Pancreas (tissue), 10 donors: ENCODE measurements around the gene HSPA4. TPM values are rescaled to one million over a fixed set of nuclear protein-coding genes. Genes with fewer than 3 reads are reported as not detected.

ENCODE experiments used
- ATAC-seq, 4 donors: fragments of 200-7000 bp; cut with Tn5 transposase; one replicate each; pipeline versions ENCODE4 v1.8.0 to v1.9.1; 2020; ENCODE audit warnings: mild to moderate bottlenecking in 4 of 4, moderate library complexity in 4 of 4
- DNase-seq, 6 donors: peaks; one replicate each; pipeline ENCODE4 v3.0.0-alpha.2; 2020
- FAIRE-seq: peaks from 2 replicates; lab custom pipeline; 2012; peaks lifted over from hg19 to GRCh38; lab: Jason Lieb, UNC
- H3K27ac ChIP-seq, 4 donors: fragments of 200-600 bp; sonication (generic); 1 replicate in 3 of 4; 2 replicates in 1 of 4; pipeline versions ENCODE4 v1.5.0 to v1.8.0; 2020
- H3K27me3 ChIP-seq, 4 donors: fragments of 200-600 bp; one replicate each; pipeline ENCODE4 v1.8.0; 2021
- H3K36me3 ChIP-seq, 3 donors: fragments of 200-600 bp; sonication (generic) in 1 of 3; one replicate each; pipeline versions ENCODE4 v1.5.0 to v1.8.0; 2020 to 2021
- H3K4me1 ChIP-seq, 3 donors: fragments of 200-600 bp; one replicate each; pipeline ENCODE4 v1.8.0; 2021
- H3K4me3 ChIP-seq, 4 donors: fragments of 200-600 bp; sonication (generic) in 2 of 4; one replicate each; pipeline versions ENCODE4 v1.5.0 to v1.8.0; 2020 to 2021
- H3K9me3 ChIP-seq, 4 donors: fragments of 200-600 bp; one replicate each; pipeline ENCODE4 v1.8.0; 2021
- CTCF ChIP-seq, 4 donors: fragments of 200-600 bp; sonication (generic) in 3 of 4; IDR thresholded peaks; one replicate each; pipeline versions ENCODE4 v1.5.0 to v1.8.0; 2021; ENCODE audit warnings: antibody characterized with exemption in 4 of 4
- WGBS, 2 donors: extraction: QIAGEN DNeasy Blood & Tissue Kit; methylation state at CpG; one replicate each; pipeline ENCODE4 v1.1.7; 2013; 5-methylcytosine and 5-hydroxymethylcytosine counted together
- intact Hi-C, 3 donors: fragments of 100-400 bp; cut with DNase I; formaldehyde crosslinking; loops; one replicate each; pipeline versions ENCODE4 v1.11.1 to v1.14.2; 2022
- polyA plus RNA-seq, 2 donors: library from polyadenylated mRNA; stranded (reverse); fragments of 200-250 nt; gene quantifications; one replicate each; pipeline ENCODE4 v1.2.3, GENCODE V29; 2013
- total RNA-seq, 6 donors: library from RNA; stranded (reverse); fragmentation: NEBNext Ultra II Directional in 4 of 6; extraction: Animal tissue kit (Norgen Biotek cat#: 25700) in 4 of 6; gene quantifications; one replicate each; pipeline versions ENCODE4 v1.2.1 to v1.2.4, GENCODE V29; 2021 to 2023
- donor health status: healthy with polysubstance abuse.
- donor health status: DM: no; HTN: no; CAD: no; lungs with moderate emphysema.
- donor health status: DM: no; HTN: no; CAD: no.
- donor health status: control.
- donor health status: control.
- donor health status: Bipolar disorder and iron deficiency.
- donor health status: DM: yes; HTN: yes; CAD: no.
- donor health status: DM: no; HTN: no; CAD: no.
- donor health status: DM: no; HTN: no; CAD: no.
- donor health status: DM: yes; HTN: yes; CAD: no.

The HSPA4 gene
- total and polyA plus RNA-seq, 8 donors: 21.3 to 44.0 (median 32.1) TPM

GRCh38 chr5:133054697-133055471, 3.1 kb downstream of the HSPA4 start:
- FAIRE-seq (no peak), ATAC-seq (no peak), DNase-seq (no peak)
- Histone ChIP-seq H3K4me3 (no peak overlapping the region), H3K4me1 (peaks cover 9 to 23% (median 10%) of the 10 kb centered on the region in 3 donors), H3K27me3 (no peaks in the 10 kb centered on the region), H3K36me3 (no peaks in the 10 kb centered on the region), H3K27ac (no peak overlapping the region), H3K9me3 (no peaks in the 10 kb centered on the region)
- 90 to 96% methylated on average over 7 of the region's 7 CpGs for WGBS, 2 donors
- no peak for TF ChIP-seq CTCF (IDR thresholded peaks at IDR 0.05)
- intact Hi-C loops: no loop called here

DNA sequence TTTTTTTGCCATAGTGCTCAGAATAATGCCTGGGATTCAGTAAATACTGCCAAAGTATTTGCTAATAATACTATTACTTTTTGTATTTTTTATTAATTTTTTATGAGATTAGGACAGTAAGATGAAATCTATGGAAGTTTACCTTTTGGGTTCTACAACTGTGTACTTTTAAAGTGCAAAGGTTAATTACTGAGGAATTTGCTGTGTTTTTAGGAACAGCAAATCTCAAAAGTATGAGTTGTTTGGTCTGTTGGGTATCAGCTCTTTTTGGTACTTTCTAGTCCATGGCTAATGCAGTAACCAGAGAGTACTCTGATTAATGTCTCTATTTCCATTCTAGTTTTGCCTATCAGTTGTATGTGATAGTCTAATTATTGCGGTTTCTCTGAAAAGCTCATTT, 5.1 kb downstream of the HSPA4 start:
- WGBS, 2 donors: 97% methylated on average over 1 of the region's 1 CpG
- FAIRE-seq: no peak
- peaks cover 5 to 11% (median 8%) of the 10 kb centered on the region in 3 donors for H3K4me1 ChIP-seq
- no peak overlapping the region for H3K4me3 ChIP-seq
- H3K36me3 ChIP-seq: no peaks in the 10 kb centered on the region
- no peak for TF ChIP-seq CTCF (IDR thresholded peaks at IDR 0.05)
- no peak for ATAC-seq
- intact Hi-C loops: no loop called here
- H3K27me3 ChIP-seq: no peaks in the 10 kb centered on the region
- no peak overlapping the region for H3K27ac ChIP-seq
- DNase-seq: no peak
- no peaks in the 10 kb centered on the region for H3K9me3 ChIP-seq

GRCh38 chr5:133059621-133060020, 7.8 kb downstream of the HSPA4 start:
- no peaks in the 10 kb centered on the region for H3K27me3 ChIP-seq
- FAIRE-seq (no peak), DNase-seq (no peak), ATAC-seq (no peak)
- H3K4me3 ChIP-seq: no peak overlapping the region
- H3K36me3 ChIP-seq: no peaks in the 10 kb centered on the region
- no peak for TF ChIP-seq CTCF (IDR thresholded peaks at IDR 0.05)
- no peaks in the 10 kb centered on the region for H3K9me3 ChIP-seq
- peaks cover 0 to 5% (median 3%) of the 10 kb centered on the region in 3 donors for H3K4me1 ChIP-seq
- no peak overlapping the region for H3K27ac ChIP-seq
- WGBS, 2 donors: 78 to 80% methylated on average over 3 of the region's 3 CpGs
- intact Hi-C loops: no loop called here

DNA sequence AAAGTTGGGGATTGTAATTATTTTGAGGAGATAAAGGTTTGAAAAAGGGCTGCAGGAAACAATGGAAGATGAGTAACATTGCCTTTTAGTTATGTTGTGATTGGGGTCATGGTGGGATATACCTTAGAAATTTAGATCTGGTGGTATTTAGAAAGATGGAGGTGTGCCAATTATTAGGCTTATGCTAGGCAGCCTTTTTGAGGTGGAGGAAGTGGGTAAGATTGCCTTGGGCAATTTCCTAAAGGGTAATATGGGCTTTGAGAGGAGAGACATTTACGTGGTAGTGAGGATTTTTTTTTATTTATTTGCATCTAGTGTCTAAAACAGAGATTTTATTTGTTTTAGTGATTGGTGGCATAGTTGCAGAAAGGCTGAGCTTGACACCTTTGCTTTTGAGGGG, 10.5 kb downstream of the HSPA4 start:
- intact Hi-C loops: no loop called here
- 68 to 74% methylated on average over 1 of the region's 1 CpG for WGBS, 2 donors
- ATAC-seq (no peak), FAIRE-seq (no peak), DNase-seq (no peak)
- no peaks in the 10 kb centered on the region for H3K9me3 ChIP-seq
- H3K27ac ChIP-seq: no peak overlapping the region
- H3K4me3 ChIP-seq: no peak overlapping the region
- peaks cover 0 to 10% (median under 1%) of the 10 kb centered on the region in 3 donors for H3K36me3 ChIP-seq
- H3K27me3 ChIP-seq: no peaks in the 10 kb centered on the region
- TF ChIP-seq CTCF (IDR thresholded peaks at IDR 0.05): no peak
- H3K4me1 ChIP-seq: no peaks in the 10 kb centered on the region

GRCh38 chr5:133063965-133064364, 12.2 kb downstream of the HSPA4 start:
- no peaks in the 10 kb centered on the region for H3K4me1 ChIP-seq
- intact Hi-C loops: no loop called here
- H3K27ac ChIP-seq: no peak overlapping the region
- no peaks in the 10 kb centered on the region for H3K27me3 ChIP-seq
- peaks cover 2 to 19% (median 3%) of the 10 kb centered on the region in 3 donors for H3K36me3 ChIP-seq
- DNase-seq: no peak
- FAIRE-seq: no peak
- H3K9me3 ChIP-seq: no peaks in the 10 kb centered on the region
- no peak for ATAC-seq
- WGBS, 2 donors: 78 to 83% methylated on average over 10 of the region's 10 CpGs
- no peak for TF ChIP-seq CTCF (IDR thresholded peaks at IDR 0.05)
- no peak overlapping the region for H3K4me3 ChIP-seq
